Neutrophil (primary cell): ENCODE measurements around the gene NHS.

Source experiments
- H3K27ac ChIP-seq: fragments of 200-600 bp; sonication (generic); 2 replicates; pipeline ENCODE4 v1.5.1; 2016; ENCODE audit warnings: mild to moderate bottlenecking, moderate library complexity
- H3K27me3 ChIP-seq: fragments of 200-600 bp; sonication (generic); 2 replicates; pipeline ENCODE4 v1.6.0; 2016; ENCODE audit warnings: mild to moderate bottlenecking
- H3K36me3 ChIP-seq: fragments of 200-600 bp; sonication (generic); 2 replicates; pipeline ENCODE4 v1.5.1; 2017
- H3K4me1 ChIP-seq, 2 experiments: fragments of 200-600 bp in 1 of 2; sonication (generic) in 1 of 2; 1 replicate in 1 of 2; 2 replicates in 1 of 2; pipeline versions ENCODE4 v1.5.1 to v1.6.1; 2013 to 2016; ENCODE audit warnings: low read depth in 1 of 2, low read length in 1 of 2, mild to moderate bottlenecking in 1 of 2, moderate library complexity in 1 of 2; ENCODE audit not compliant: control insufficient read depth in 1 of 2, insufficient read depth in 1 of 2
- H3K4me3 ChIP-seq, 2 experiments: fragments of 200-600 bp in 1 of 2; sonication (generic) in 1 of 2; 1 replicate in 1 of 2; 2 replicates in 1 of 2; pipeline ENCODE4 v1.5.1; 2013 to 2016; ENCODE audit warnings: low read depth in 1 of 2, low read length in 1 of 2, mild to moderate bottlenecking in 1 of 2, moderate library complexity in 1 of 2
- H3K9me3 ChIP-seq: fragments of 200-600 bp; sonication (generic); 2 replicates; pipeline ENCODE4 v1.5.1; 2016
- CTCF ChIP-seq: fragments of 200-600 bp; sonication (generic); IDR thresholded peaks from 2 replicates; pipeline ENCODE4 v1.5.1; 2016; ENCODE audit warnings: antibody characterized with exemption

NHS gene

GRCh38 chrX:17605676-17606075, 230.7 kb downstream of the NHS start:
- Histone ChIP-seq H3K36me3 (no peaks in the 10 kb centered on the region), H3K4me3 (no peak overlapping the region), H3K4me1 (no peaks in the 10 kb centered on the region), H3K27me3 (no peaks in the 10 kb centered on the region), H3K9me3 (no peaks in the 10 kb centered on the region), H3K27ac (no peak overlapping the region)
- TF ChIP-seq CTCF: no peak

GRCh38 chrX:17606231-17606630, 231.2 kb downstream of the NHS start:
- H3K4me1 ChIP-seq: no peaks in the 10 kb centered on the region
- H3K27me3 ChIP-seq: no peaks in the 10 kb centered on the region
- no peaks in the 10 kb centered on the region for H3K9me3 ChIP-seq
- H3K27ac ChIP-seq: no peak overlapping the region
- no peak overlapping the region for H3K4me3 ChIP-seq
- no peak for TF ChIP-seq CTCF
- H3K36me3 ChIP-seq: no peaks in the 10 kb centered on the region

GRCh38 chrX:17608888-17609287, 233.9 kb downstream of the NHS start:
- no peaks in the 10 kb centered on the region for H3K9me3 ChIP-seq
- H3K27me3 ChIP-seq: no peaks in the 10 kb centered on the region
- no peaks in the 10 kb centered on the region for H3K4me1 ChIP-seq
- no peak for TF ChIP-seq CTCF
- H3K27ac ChIP-seq: no peak overlapping the region
- H3K4me3 ChIP-seq: no peak overlapping the region
- no peaks in the 10 kb centered on the region for H3K36me3 ChIP-seq

- no peak for TF ChIP-seq CTCF
- Histone ChIP-seq H3K4me3 (no peak overlapping the region), H3K27me3 (no peaks in the 10 kb centered on the region), H3K27ac (no peak overlapping the region), H3K9me3 (no peaks in the 10 kb centered on the region), H3K4me1 (no peaks in the 10 kb centered on the region), H3K36me3 (no peaks in the 10 kb centered on the region)
Measured at GRCh38 chrX:17610788-17611187, 235.8 kb downstream of the NHS start.

- H3K4me1 ChIP-seq: no peaks in the 10 kb centered on the region
- H3K27ac ChIP-seq: no peak overlapping the region
- no peak for TF ChIP-seq CTCF
Measured at GRCh38 chrX:17613979-17614588, 239.1 kb downstream of the NHS start.

GRCh38 chrX:17616936-17617335, 241.9 kb downstream of the NHS start:
- H3K27ac ChIP-seq: no peak overlapping the region
- no peaks in the 10 kb centered on the region for H3K27me3 ChIP-seq
- H3K36me3 ChIP-seq: no peaks in the 10 kb centered on the region
- TF ChIP-seq CTCF: no peak
- no peaks in the 10 kb centered on the region for H3K9me3 ChIP-seq
- no peak overlapping the region for H3K4me3 ChIP-seq
- no peaks in the 10 kb centered on the region for H3K4me1 ChIP-seq

More at GRCh38 chrX:17613979-17614588, 239.1 kb downstream of the NHS start:
- H3K27me3 ChIP-seq: no peaks in the 10 kb centered on the region
- H3K4me3 ChIP-seq: no peak overlapping the region
- no peaks in the 10 kb centered on the region for H3K9me3 ChIP-seq
- no peaks in the 10 kb centered on the region for H3K36me3 ChIP-seq
